Stimulated activated CD8-positive, alpha-beta memory T cell treated with anti-CD3 and anti-CD28 coated beads, Interleukin-15, amount 100 ng/mL, for 24 hours (primary cell): ENCODE data around the gene PIP4K2B.
"Not testable (repeated sequence)": the region's sequence is repeated elsewhere in the genome, so short reads cannot be mapped to it uniquely, and the experiment has no call there.

ENCODE experiments used
- DNase-seq: peaks from one replicate; pipeline ENCODE4 v3.0.0-alpha.2; 2020; ENCODE audit warnings: low read depth

PIP4K2B gene

GRCh38 chr17:38730526-38731379 lies 68.6 kb downstream of the PIP4K2B start:
- DNase-seq, result no peak

- peak; percentile 72 for DNase-seq
These were observed 69.3 kb downstream of the PIP4K2B start, which contains the start of gene CISD3 for GRCh38 chr17:38729886-38730525. Gene CISD3, plus strand, starts transcription at chr17:38730341. Its CDS starts 18 bp downstream, at chr17:38730359.

GRCh38 chr17:38729368-38729885 lies 69.9 kb downstream of the PIP4K2B start:
- no peak for DNase-seq

- no peak for DNase-seq
These were observed 71.0 kb downstream of the PIP4K2B start for GRCh38 chr17:38728290-38728831.

GRCh38 chr17:38727736-38728135 lies 71.6 kb downstream of the PIP4K2B start:
- no peak for DNase-seq

GRCh38 chr17:38726145-38726544 lies 73.2 kb downstream of the PIP4K2B start:
- not testable (repeated sequence) for DNase-seq

GRCh38 chr17:38725066-38725465 lies 74.3 kb downstream of the PIP4K2B start:
- DNase-seq, result no peak

- no peak for DNase-seq
These were observed 74.9 kb downstream of the PIP4K2B start for GRCh38 chr17:38724337-38724988.

- DNase-seq, result no peak
These were observed 77.6 kb downstream of the PIP4K2B start for GRCh38 chr17:38721802-38722201.

GRCh38 chr17:38720941-38721340 lies 78.4 kb downstream of the PIP4K2B start:
- DNase-seq, result no peak

- DNase-seq, result no peak
These were observed 79.3 kb downstream of the PIP4K2B start for GRCh38 chr17:38719943-38720641.

- no peak for DNase-seq
These were observed 79.9 kb downstream of the PIP4K2B start for GRCh38 chr17:38719289-38719942.

GRCh38 chr17:38717139-38717745 lies 82.1 kb downstream of the PIP4K2B start:
- DNase-seq, result no peak

- no peak for DNase-seq
These were observed 82.9 kb downstream of the PIP4K2B start for GRCh38 chr17:38716368-38717005.
